Endothelial cell (in vitro differentiated cells): Measurements from ENCODE around the gene ABT1. TPM values are rescaled to one million over a fixed set of nuclear protein-coding genes. Genes with fewer than 3 reads are reported as not detected.
A peak's percentile ranks its signal among the peaks of the same experiment; 100 is the strongest.

Experiments used
- DNase-seq: peaks from one replicate; pipeline ENCODE4 v3.0.0; 2021; ENCODE audit warnings: low spot score
- H3K27ac Mint-ChIP-seq: one replicate; pipeline ENCODE4 v1.8.0; 2021; ENCODE audit warnings: mixed read lengths, inconsistent platforms; ENCODE audit not compliant: unreplicated experiment
- H3K27me3 Mint-ChIP-seq: one replicate; pipeline ENCODE4 v1.8.0; 2021; ENCODE audit warnings: mild to moderate bottlenecking, moderate library complexity, mixed read lengths, inconsistent platforms; ENCODE audit not compliant: unreplicated experiment
- H3K36me3 Mint-ChIP-seq: one replicate; pipeline ENCODE4 v1.8.0; 2021; ENCODE audit warnings: mild to moderate bottlenecking, low read depth, mixed read lengths, inconsistent platforms; ENCODE audit not compliant: unreplicated experiment
- H3K4me1 Mint-ChIP-seq: one replicate; pipeline ENCODE4 v1.8.0; 2021; ENCODE audit warnings: mild to moderate bottlenecking, mixed read lengths, inconsistent platforms; ENCODE audit not compliant: unreplicated experiment
- H3K4me3 Mint-ChIP-seq: one replicate; pipeline ENCODE4 v1.8.0; 2021; ENCODE audit warnings: mild to moderate bottlenecking, mixed read lengths, inconsistent platforms; ENCODE audit not compliant: unreplicated experiment
- H3K9me3 Mint-ChIP-seq: one replicate; pipeline ENCODE4 v1.8.0; 2021; ENCODE audit warnings: mixed read lengths, inconsistent platforms; ENCODE audit not compliant: unreplicated experiment
- CTCF ChIP-seq: fragments of 200-600 bp; sonication (generic); IDR thresholded peaks from one replicate; pipeline ENCODE4 v1.5.0; 2021; ENCODE audit warnings: antibody characterized with exemption; ENCODE audit not compliant: unreplicated experiment
- total RNA-seq: library from RNA; stranded (reverse); fragmentation: NEBNext Ultra II Directional; extraction: Animal tissue kit (Norgen Biotek cat#: 25700); gene quantifications from one replicate; pipeline ENCODE4 v1.2.1, GENCODE V29; 2021; ENCODE audit not compliant: unreplicated experiment

ABT1 gene
- total RNA-seq, 1 donor from 2014 or later, result 20.4 TPM

- no peak for DNase-seq
- no peak for TF ChIP-seq CTCF
- H3K4me3 Mint-ChIP-seq, result no peak overlapping the region
- no peaks in the 10 kb centered on the region for H3K9me3 Mint-ChIP-seq
- no peak overlapping the region for H3K27ac Mint-ChIP-seq
- peaks cover 6% of the 10 kb centered on the region for H3K36me3 Mint-ChIP-seq
- H3K27me3 Mint-ChIP-seq, result peaks cover 16% of the 10 kb centered on the region
- H3K4me1 Mint-ChIP-seq, result peaks cover 9% of the 10 kb centered on the region
Measured at GRCh38 chr6:26575494-26575939, 21.2 kb upstream of the ABT1 start.

- Mint-ChIP-seq H3K27ac (no peak overlapping the region), H3K36me3 (peaks cover 6% of the 10 kb centered on the region), H3K27me3 (peaks cover 16% of the 10 kb centered on the region), H3K9me3 (no peaks in the 10 kb centered on the region), H3K4me1 (peaks cover 9% of the 10 kb centered on the region), H3K4me3 (peak overlapping the region; percentile 38)
- TF ChIP-seq CTCF, result no peak
- no peak for DNase-seq
Measured at GRCh38 chr6:26576407-26576843, 20.3 kb upstream of the ABT1 start.

- H3K36me3 Mint-ChIP-seq, result no peaks in the 10 kb centered on the region
Measured at GRCh38 chr6:26576929-26577719, 19.6 kb upstream of the ABT1 start.

DNA sequence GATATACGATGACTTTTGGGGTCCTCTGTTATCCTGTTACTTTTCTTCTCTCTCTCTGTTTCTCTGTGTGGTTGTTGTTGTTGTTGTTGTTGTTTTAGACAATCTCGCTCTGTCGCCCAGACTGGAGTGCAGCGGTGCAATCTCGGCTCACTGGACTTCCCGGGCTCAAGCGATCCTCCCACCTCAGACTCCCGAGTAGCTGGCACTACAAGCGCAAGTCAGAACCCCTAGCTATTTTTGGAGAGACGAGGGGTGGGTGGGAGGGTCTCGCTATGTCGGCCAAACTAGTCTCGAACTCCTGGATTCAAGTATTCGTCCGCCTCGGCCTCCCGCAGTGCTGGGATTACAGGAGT, 19.1 kb upstream of the ABT1 start:
- H3K27me3 Mint-ChIP-seq, result peaks cover 7% of the 10 kb centered on the region
- no peak for DNase-seq
- H3K9me3 Mint-ChIP-seq, result no peaks in the 10 kb centered on the region
- no peaks in the 10 kb centered on the region for H3K36me3 Mint-ChIP-seq
- TF ChIP-seq CTCF, result no peak
- peaks cover 3% of the 10 kb centered on the region for H3K4me1 Mint-ChIP-seq
- peak overlapping the region; percentile 88 for H3K4me3 Mint-ChIP-seq
- no peak overlapping the region for H3K27ac Mint-ChIP-seq

More at GRCh38 chr6:26576929-26577719, 19.6 kb upstream of the ABT1 start:
- Mint-ChIP-seq H3K27ac (no peak overlapping the region), H3K27me3 (peaks cover 9% of the 10 kb centered on the region), H3K9me3 (no peaks in the 10 kb centered on the region), H3K4me3 (peak overlapping the region; percentile 88), H3K4me1 (peaks cover 3% of the 10 kb centered on the region)
- peak; percentile 58 for DNase-seq
- no peak for TF ChIP-seq CTCF

- no peak for DNase-seq
- Mint-ChIP-seq H3K36me3 (no peaks in the 10 kb centered on the region), H3K4me1 (peaks cover 3% of the 10 kb centered on the region), H3K27ac (no peak overlapping the region), H3K4me3 (no peak overlapping the region), H3K27me3 (peaks cover 7% of the 10 kb centered on the region), H3K9me3 (no peaks in the 10 kb centered on the region)
- TF ChIP-seq CTCF, result no peak
Measured at GRCh38 chr6:26578279-26578678, 18.5 kb upstream of the ABT1 start.
